OCI-LY3 (cell line): ENCODE data around the gene NRG3.

ENCODE experiments used
- EZH2phosphoT487 ChIP-seq: fragments of 200-600 bp; shearing (Covaris generic); IDR thresholded peaks from 2 replicates; pipeline ENCODE4 v1.6.1; 2018; ENCODE audit warnings: antibody characterized with exemption, mixed run types, low read depth
- TF ChIP-seq, protein P1 (sequence below): fragments of 200-600, 300-600 bp; sonication (generic); IDR thresholded peaks from 2 replicates; pipeline ENCODE4 v1.5.1; 2014; ENCODE audit warnings: antibody characterized with exemption, low read length, low read depth

DNA sequence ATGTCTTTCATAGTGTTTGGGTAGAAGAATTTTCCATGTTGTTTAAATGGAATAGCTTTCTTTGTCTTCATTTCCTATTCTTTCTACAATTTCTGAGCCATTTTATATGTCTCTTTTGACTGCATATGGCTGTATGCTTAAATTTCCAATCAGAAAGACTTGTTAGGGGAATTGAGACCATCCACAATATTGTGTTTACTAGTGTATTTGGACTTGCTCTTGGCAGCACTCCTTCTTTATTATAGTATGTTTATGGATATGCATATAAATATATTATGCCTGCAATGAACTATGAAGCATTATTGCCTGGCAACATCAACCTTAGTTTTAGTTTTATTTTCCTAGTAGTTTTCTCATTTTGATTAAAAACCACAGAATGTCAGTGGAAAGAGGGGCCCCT is 92.7 kb downstream of the NRG3 start:
- TF ChIP-seq, protein P1, sequence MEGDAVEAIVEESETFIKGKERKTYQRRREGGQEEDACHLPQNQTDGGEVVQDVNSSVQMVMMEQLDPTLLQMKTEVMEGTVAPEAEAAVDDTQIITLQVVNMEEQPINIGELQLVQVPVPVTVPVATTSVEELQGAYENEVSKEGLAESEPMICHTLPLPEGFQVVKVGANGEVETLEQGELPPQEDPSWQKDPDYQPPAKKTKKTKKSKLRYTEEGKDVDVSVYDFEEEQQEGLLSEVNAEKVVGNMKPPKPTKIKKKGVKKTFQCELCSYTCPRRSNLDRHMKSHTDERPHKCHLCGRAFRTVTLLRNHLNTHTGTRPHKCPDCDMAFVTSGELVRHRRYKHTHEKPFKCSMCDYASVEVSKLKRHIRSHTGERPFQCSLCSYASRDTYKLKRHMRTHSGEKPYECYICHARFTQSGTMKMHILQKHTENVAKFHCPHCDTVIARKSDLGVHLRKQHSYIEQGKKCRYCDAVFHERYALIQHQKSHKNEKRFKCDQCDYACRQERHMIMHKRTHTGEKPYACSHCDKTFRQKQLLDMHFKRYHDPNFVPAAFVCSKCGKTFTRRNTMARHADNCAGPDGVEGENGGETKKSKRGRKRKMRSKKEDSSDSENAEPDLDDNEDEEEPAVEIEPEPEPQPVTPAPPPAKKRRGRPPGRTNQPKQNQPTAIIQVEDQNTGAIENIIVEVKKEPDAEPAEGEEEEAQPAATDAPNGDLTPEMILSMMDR: no peak
- no peak for TF ChIP-seq EZH2phosphoT487
